Skeletal muscle cell (primary cell): ENCODE data around the gene CLCNKA.
"Not testable (repeated sequence)": the region's sequence is repeated elsewhere in the genome, so short reads cannot be mapped to it uniquely, and the experiment has no call there.

Experiments used
- DNase-seq: peaks from one replicate; pipeline ENCODE4 v3.0.0-alpha.2; 2010; ENCODE audit warnings: low read depth
- H3K4me3 ChIP-seq: 2 replicates; pipeline ENCODE4 v1.5.1; 2011; ENCODE audit warnings: low read depth, mild to moderate bottlenecking, control low read depth, low read length, moderate library complexity

The CLCNKA gene

GRCh38 chr1:16055613-16056520 lies 34.0 kb downstream of the CLCNKA start:
- DNase-seq: no peak
- no peak overlapping the region for H3K4me3 ChIP-seq

- DNase-seq, H3K4me3 ChIP-seq: not testable (repeated sequence)
These were observed 34.7 kb downstream of the CLCNKA start for GRCh38 chr1:16056521-16056912.

GRCh38 chr1:16057314-16057915 lies 35.6 kb downstream of the CLCNKA start:
- not testable (repeated sequence) for H3K4me3 ChIP-seq, DNase-seq

GRCh38 chr1:16058394-16059120 lies 36.7 kb downstream of the CLCNKA start:
- not testable (repeated sequence) for DNase-seq, H3K4me3 ChIP-seq

GRCh38 chr1:16061266-16061665 lies 39.4 kb downstream of the CLCNKA start:
- no peak overlapping the region for H3K4me3 ChIP-seq
- no peak for DNase-seq

- DNase-seq: not testable (repeated sequence)
These were observed 40.3 kb downstream of the CLCNKA start for GRCh38 chr1:16061989-16062686.

GRCh38 chr1:16062687-16063075 lies 40.8 kb downstream of the CLCNKA start:
- not testable (repeated sequence) for H3K4me3 ChIP-seq, DNase-seq

More at GRCh38 chr1:16061989-16062686, 40.3 kb downstream of the CLCNKA start:
- H3K4me3 ChIP-seq: not testable (repeated sequence)

- DNase-seq: no peak
- no peak overlapping the region for H3K4me3 ChIP-seq
These were observed 41.5 kb downstream of the CLCNKA start for GRCh38 chr1:16063226-16063829.

- no peak for DNase-seq
- H3K4me3 ChIP-seq: no peak overlapping the region
These were observed 42.1 kb downstream of the CLCNKA start for GRCh38 chr1:16063921-16064320.

GRCh38 chr1:16064536-16065268 lies 42.9 kb downstream of the CLCNKA start:
- H3K4me3 ChIP-seq: no peak overlapping the region
- DNase-seq: no peak

GRCh38 chr1:16065269-16065576 lies 43.4 kb downstream of the CLCNKA start:
- no peak for DNase-seq
- no peak overlapping the region for H3K4me3 ChIP-seq

GRCh38 chr1:16066245-16066644 lies 44.4 kb downstream of the CLCNKA start:
- no peak for DNase-seq
- H3K4me3 ChIP-seq: no peak overlapping the region

GRCh38 chr1:16067127-16067768 lies 45.4 kb downstream of the CLCNKA start:
- H3K4me3 ChIP-seq: no peak overlapping the region
- DNase-seq: no peak

- no peak overlapping the region for H3K4me3 ChIP-seq
- no peak for DNase-seq
These were observed 46.1 kb downstream of the CLCNKA start for GRCh38 chr1:16067933-16068332.

- no peak overlapping the region for H3K4me3 ChIP-seq
- DNase-seq: no peak
These were observed 46.8 kb downstream of the CLCNKA start for GRCh38 chr1:16068356-16069270.

- no peak overlapping the region for H3K4me3 ChIP-seq
- no peak for DNase-seq
These were observed 49.0 kb downstream of the CLCNKA start for GRCh38 chr1:16070640-16071355.

- no peak for DNase-seq
- no peak overlapping the region for H3K4me3 ChIP-seq
These were observed 49.8 kb downstream of the CLCNKA start for GRCh38 chr1:16071614-16072013.
